ENCODE measurements around the gene SLC35F1.
"Not testable (repeated sequence)": the region's sequence is repeated elsewhere in the genome, so short reads cannot be mapped to it uniquely, and the experiment has no call there.

The SLC35F1 gene

DNA sequence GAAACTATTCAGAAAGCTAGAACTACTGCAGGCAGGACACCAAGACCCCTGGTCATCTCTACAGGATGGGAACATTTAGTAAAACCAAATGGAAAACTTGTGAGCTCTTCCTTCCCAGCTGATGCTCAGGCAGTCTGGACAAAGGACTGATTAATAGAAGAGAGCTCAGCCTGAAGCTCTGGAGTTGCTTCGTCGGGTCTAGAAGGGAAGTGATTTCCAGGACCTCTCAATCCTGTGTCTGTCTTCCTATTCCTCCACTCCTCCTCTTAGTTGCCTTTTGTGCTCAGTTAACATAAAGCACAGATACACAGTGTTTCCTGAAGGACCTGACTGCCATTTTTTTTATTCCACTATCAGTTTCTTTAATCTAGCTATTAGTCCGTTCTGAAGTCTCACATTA lies 54.2 kb downstream of the SLC35F1 start:
- Histone ChIP-seq H3K4me1 (ENCODE audit: insufficient read depth, insufficient read length) (no peaks in the 10 kb centered on the region), H3K9me3 (ENCODE audit: insufficient read depth, low read length) (peaks cover 9% of the 10 kb centered on the region; the same call in 1 of the 2 replicates), H3K4me3 (ENCODE audit: insufficient read length, low read depth) (no peak overlapping the region), H3K27me3 (ENCODE audit: insufficient read depth, insufficient read length) (no peaks in the 10 kb centered on the region), H3K9ac (ENCODE audit: insufficient read length, low read depth) (no peak overlapping the region), H3K36me3 (ENCODE audit: insufficient read depth, insufficient read length, low read length) (no peaks in the 10 kb centered on the region)
- DNase-seq (ENCODE audit: low read depth, low spot score) = no peak
- no peak for TF ChIP-seq ZNF274 (IDR thresholded peaks at IDR 0.05; ENCODE audit: low read depth, low read length)
- TF ChIP-seq YY1 (IDR thresholded peaks at IDR 0.05; ENCODE audit: insufficient read depth, insufficient read length) = no peak
- no peak for TF ChIP-seq SUZ12 (IDR thresholded peaks at IDR 0.05; ENCODE audit: extremely low read depth, insufficient read depth, insufficient read length)

DNA sequence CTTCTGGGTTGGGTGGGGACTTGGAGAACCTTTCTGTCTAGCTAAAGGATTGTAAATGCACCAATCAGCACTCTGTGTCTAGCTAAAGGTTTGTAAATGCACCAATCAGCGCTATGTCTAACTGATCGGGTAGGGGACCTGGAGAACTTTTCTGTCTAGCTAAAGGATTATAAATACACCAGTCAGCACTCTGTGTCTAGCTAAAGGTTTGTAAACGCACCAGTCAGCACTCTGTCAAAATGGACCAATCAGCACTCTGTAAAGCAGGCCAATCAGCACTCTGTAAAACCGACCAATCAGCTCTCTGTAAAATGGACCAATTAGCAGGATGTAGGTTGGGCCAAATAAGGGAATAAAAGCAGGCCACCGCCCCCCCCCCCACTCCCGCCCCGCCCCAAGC lies 58.7 kb downstream of the SLC35F1 start:
- not testable (repeated sequence) for H3K4me3 ChIP-seq (ENCODE audit: insufficient read length, low read depth); H3K36me3 ChIP-seq (ENCODE audit: insufficient read depth, insufficient read length, low read length); H3K27me3 ChIP-seq (ENCODE audit: insufficient read depth, insufficient read length); DNase-seq (ENCODE audit: low read depth, low spot score); H3K4me1 ChIP-seq (ENCODE audit: insufficient read depth, insufficient read length); H3K9ac ChIP-seq (ENCODE audit: insufficient read length, low read depth)
- H3K9me3 ChIP-seq (ENCODE audit: insufficient read depth, low read length) = peaks cover 17% of the 10 kb centered on the region; the same call in 1 of the 2 replicates

DNA sequence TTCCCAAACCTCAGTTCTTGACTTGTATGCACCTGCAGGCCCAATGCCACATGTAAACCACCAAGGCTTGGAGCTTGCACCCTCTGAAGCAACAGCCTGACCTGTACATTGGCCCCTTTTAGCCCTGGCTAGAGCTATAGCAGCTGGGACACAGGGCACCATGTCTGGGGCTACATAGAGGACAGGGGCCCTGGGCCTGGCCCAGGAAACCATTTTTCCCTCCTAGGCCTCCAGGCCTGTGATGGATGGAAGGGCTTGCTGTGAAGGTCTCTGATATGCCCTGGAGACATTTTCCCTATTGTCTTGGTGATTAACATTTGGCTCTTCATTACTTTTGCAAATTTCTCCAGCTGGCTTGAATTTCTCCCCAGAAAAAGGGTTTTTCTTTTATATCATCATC lies 64.6 kb downstream of the SLC35F1 start:
- TF ChIP-seq SUZ12 (IDR thresholded peaks at IDR 0.05; ENCODE audit: extremely low read depth, insufficient read depth, insufficient read length) (no peak), YY1 (IDR thresholded peaks at IDR 0.05; ENCODE audit: insufficient read depth, insufficient read length) (no peak), ZNF274 (IDR thresholded peaks at IDR 0.05; ENCODE audit: low read depth, low read length) (no peak)
- no peak overlapping the region for H3K4me3 ChIP-seq (ENCODE audit: insufficient read length, low read depth)

DNA sequence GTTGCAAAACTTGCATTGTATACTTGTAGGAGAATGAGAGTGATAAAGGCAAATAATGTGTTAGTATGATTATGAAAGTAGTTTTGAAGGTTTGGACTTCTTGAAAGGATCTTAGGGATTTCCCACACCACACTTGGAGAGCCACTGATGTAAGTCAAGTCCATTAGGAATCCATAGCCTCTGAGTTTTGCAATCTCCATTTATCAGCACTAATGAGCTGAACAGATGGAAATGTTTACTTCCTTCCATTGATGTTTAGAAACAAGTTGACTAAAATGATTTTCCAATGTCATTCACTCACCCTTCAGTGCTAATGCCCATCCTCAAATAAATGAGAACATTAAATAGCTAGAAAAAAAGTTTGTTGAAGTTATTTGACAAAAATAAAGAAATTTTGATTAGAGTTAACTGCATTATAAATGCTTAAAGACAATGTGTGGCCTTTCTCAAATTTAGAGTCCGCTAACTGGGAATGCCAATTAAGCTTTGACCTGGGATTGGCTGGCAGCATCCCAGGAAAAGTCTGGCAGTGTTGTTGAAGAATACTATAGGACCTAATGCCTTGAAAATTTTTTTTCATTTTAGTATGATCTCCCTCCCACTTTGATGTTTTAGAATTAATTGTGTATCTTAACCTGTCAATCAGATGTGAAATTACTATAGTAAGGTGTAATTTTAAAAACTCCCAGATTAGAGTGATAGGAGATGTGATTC lies 68.0 kb downstream of the SLC35F1 start:
- no peak overlapping the region for H3K4me3 ChIP-seq (ENCODE audit: insufficient read length, low read depth)
- TF ChIP-seq SUZ12 (IDR thresholded peaks at IDR 0.05; ENCODE audit: extremely low read depth, insufficient read depth, insufficient read length) (no peak), YY1 (IDR thresholded peaks at IDR 0.05; ENCODE audit: insufficient read depth, insufficient read length) (no peak), ZNF274 (IDR thresholded peaks at IDR 0.05; ENCODE audit: low read depth, low read length) (no peak)

More for the DNA sequence above, 64.6 kb downstream of the SLC35F1 start:
- Histone ChIP-seq H3K27me3 (ENCODE audit: insufficient read depth, insufficient read length) (no peaks in the 10 kb centered on the region), H3K9me3 (ENCODE audit: insufficient read depth, low read length) (peaks cover 22% of the 10 kb centered on the region; the same call in 1 of the 2 replicates), H3K4me1 (ENCODE audit: insufficient read depth, insufficient read length) (no peaks in the 10 kb centered on the region), H3K9ac (ENCODE audit: insufficient read length, low read depth) (no peak overlapping the region), H3K36me3 (ENCODE audit: insufficient read depth, insufficient read length, low read length) (no peaks in the 10 kb centered on the region)
- no peak for DNase-seq (ENCODE audit: low read depth, low spot score)

DNA sequence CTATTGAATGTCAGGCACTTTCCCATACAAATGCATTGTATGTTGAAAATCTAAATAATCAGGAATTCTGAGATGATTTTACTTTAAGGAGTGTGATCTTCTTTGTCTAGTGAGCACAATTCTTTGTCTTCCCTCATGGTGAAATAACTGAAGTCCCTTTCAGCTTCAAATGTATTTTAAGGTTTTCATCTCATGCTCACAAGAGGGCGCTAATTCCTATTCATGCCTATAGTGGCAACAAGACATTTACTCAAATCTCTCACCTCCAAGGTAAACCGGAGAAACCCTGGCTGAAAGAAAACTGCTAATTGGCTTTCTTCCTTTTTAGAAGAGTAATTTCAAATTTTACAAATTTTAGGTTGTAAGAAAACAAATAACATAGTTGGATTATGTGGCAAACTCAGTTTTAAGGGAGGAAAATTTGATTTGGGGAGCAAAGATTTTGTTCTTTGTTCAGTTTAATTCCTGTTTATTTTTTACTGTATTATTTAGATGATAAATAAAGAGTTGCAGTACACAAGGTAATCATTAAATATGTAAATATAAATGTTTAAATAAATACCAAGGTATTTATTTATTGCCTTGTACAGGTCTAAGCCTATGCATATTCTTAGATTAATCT lies 69.1 kb downstream of the SLC35F1 start:
- no peaks in the 10 kb centered on the region for H3K4me1 ChIP-seq (ENCODE audit: insufficient read depth, insufficient read length)
- peak; percentile 58 for DNase-seq (ENCODE audit: low read depth, low spot score)
- no peak overlapping the region for H3K4me3 ChIP-seq (ENCODE audit: insufficient read length, low read depth)
- no peak overlapping the region for H3K9ac ChIP-seq (ENCODE audit: insufficient read length, low read depth)
- TF ChIP-seq ZNF274 (IDR thresholded peaks at IDR 0.05; ENCODE audit: low read depth, low read length) (no peak), YY1 (IDR thresholded peaks at IDR 0.05; ENCODE audit: insufficient read depth, insufficient read length) (no peak), SUZ12 (IDR thresholded peaks at IDR 0.05; ENCODE audit: extremely low read depth, insufficient read depth, insufficient read length) (no peak)
- peaks cover 11% of the 10 kb centered on the region; the same call in 1 of the 2 replicates for H3K9me3 ChIP-seq (ENCODE audit: insufficient read depth, low read length)
- no peaks in the 10 kb centered on the region for H3K27me3 ChIP-seq (ENCODE audit: insufficient read depth, insufficient read length)
- H3K36me3 ChIP-seq (ENCODE audit: insufficient read depth, insufficient read length, low read length) = no peaks in the 10 kb centered on the region

More for the DNA sequence above, 68.0 kb downstream of the SLC35F1 start:
- Histone ChIP-seq H3K9ac (ENCODE audit: insufficient read length, low read depth) (no peak overlapping the region), H3K9me3 (ENCODE audit: insufficient read depth, low read length) (peaks cover 22% of the 10 kb centered on the region; the same call in 1 of the 2 replicates), H3K4me1 (ENCODE audit: insufficient read depth, insufficient read length) (no peaks in the 10 kb centered on the region), H3K36me3 (ENCODE audit: insufficient read depth, insufficient read length, low read length) (no peaks in the 10 kb centered on the region), H3K27me3 (ENCODE audit: insufficient read depth, insufficient read length) (no peaks in the 10 kb centered on the region)
- DNase-seq (ENCODE audit: low read depth, low spot score) = no peak

DNA sequence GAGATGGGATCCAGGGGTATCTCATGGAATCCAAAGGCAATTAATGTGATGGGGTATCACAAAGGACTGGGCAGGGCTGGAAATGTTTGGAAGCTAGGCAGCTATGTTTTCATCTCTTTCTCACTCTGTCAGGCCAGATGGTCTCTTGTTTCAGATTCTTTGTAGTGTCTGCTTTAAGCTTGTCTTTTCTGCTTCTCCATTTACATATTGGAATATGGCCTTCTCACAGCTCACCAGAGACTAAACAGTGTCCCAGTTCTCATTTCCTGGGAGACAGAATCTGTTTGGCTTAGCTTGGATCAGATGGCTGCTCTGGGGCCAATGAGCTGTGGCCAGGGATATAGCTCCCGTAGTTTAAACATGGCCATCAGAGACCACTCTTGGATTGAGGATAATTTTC lies 78.9 kb downstream of the SLC35F1 start:
- no peaks in the 10 kb centered on the region for H3K36me3 ChIP-seq (ENCODE audit: insufficient read depth, insufficient read length, low read length)
- no peak overlapping the region for H3K4me3 ChIP-seq (ENCODE audit: insufficient read length, low read depth)
- no peak for TF ChIP-seq SUZ12 (IDR thresholded peaks at IDR 0.05; ENCODE audit: extremely low read depth, insufficient read depth, insufficient read length)
- TF ChIP-seq ZNF274 (IDR thresholded peaks at IDR 0.05; ENCODE audit: low read depth, low read length) = no peak
- no peak for TF ChIP-seq YY1 (IDR thresholded peaks at IDR 0.05; ENCODE audit: insufficient read depth, insufficient read length)
- no peaks in the 10 kb centered on the region for H3K9me3 ChIP-seq (ENCODE audit: insufficient read depth, low read length)
- H3K27me3 ChIP-seq (ENCODE audit: insufficient read depth, insufficient read length) = no peaks in the 10 kb centered on the region
- no peak for DNase-seq (ENCODE audit: low read depth, low spot score)
- H3K9ac ChIP-seq (ENCODE audit: insufficient read length, low read depth) = no peak overlapping the region
- H3K4me1 ChIP-seq (ENCODE audit: insufficient read depth, insufficient read length) = no peaks in the 10 kb centered on the region

DNA sequence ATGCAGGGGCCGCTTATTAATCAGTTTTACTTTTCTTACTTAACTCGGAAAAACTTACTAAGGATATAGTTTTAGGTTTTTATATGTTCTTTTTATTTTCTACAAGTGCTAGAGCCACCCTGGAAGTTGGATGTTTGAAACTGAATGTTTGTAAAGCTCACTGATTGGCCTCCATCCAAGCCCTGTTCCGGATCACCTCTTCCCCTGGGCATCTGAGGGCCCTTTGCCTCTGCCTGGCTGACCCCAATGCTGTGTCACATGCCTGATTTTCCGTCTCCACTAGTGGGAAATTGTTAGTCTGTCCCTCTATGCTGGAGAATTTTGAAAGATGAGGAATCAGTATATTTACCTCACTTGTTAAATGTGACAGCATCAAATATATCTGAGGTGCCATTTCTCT lies 79.3 kb downstream of the SLC35F1 start:
- no peak for DNase-seq (ENCODE audit: low read depth, low spot score)
- Histone ChIP-seq H3K27me3 (ENCODE audit: insufficient read depth, insufficient read length) (no peaks in the 10 kb centered on the region), H3K36me3 (ENCODE audit: insufficient read depth, insufficient read length, low read length) (no peaks in the 10 kb centered on the region), H3K9ac (ENCODE audit: insufficient read length, low read depth) (no peak overlapping the region), H3K4me3 (ENCODE audit: insufficient read length, low read depth) (no peak overlapping the region), H3K4me1 (ENCODE audit: insufficient read depth, insufficient read length) (no peaks in the 10 kb centered on the region), H3K9me3 (ENCODE audit: insufficient read depth, low read length) (no peaks in the 10 kb centered on the region)
- TF ChIP-seq ZNF274 (IDR thresholded peaks at IDR 0.05; ENCODE audit: low read depth, low read length) (no peak), YY1 (IDR thresholded peaks at IDR 0.05; ENCODE audit: insufficient read depth, insufficient read length) (no peak), SUZ12 (IDR thresholded peaks at IDR 0.05; ENCODE audit: extremely low read depth, insufficient read depth, insufficient read length) (no peak)
